Esophagus muscularis mucosa (tissue), 3 donors: Measurements from ENCODE around the gene MICAL3.

Experiments
- CTCF ChIP-seq, 3 experiments: fragments of 200-600 bp in 2 of 3; fragments of 450-650 bp in 1 of 3; sonication (generic) in 2 of 3; IDR thresholded peaks; one replicate each; pipeline ENCODE4 v1.5.1; 2017 to 2019; ENCODE audit warnings: antibody characterized with exemption in 3 of 3, mild to moderate bottlenecking in 2 of 3, moderate library complexity in 1 of 3
- POLR2AphosphoS5 ChIP-seq, 2 donors: sonication (generic); formaldehyde crosslinking; IDR thresholded peaks; one replicate each; pipeline ENCODE4 v1.6.1; 2017; ENCODE audit warnings: antibody characterized with exemption in 2 of 2

DNA sequence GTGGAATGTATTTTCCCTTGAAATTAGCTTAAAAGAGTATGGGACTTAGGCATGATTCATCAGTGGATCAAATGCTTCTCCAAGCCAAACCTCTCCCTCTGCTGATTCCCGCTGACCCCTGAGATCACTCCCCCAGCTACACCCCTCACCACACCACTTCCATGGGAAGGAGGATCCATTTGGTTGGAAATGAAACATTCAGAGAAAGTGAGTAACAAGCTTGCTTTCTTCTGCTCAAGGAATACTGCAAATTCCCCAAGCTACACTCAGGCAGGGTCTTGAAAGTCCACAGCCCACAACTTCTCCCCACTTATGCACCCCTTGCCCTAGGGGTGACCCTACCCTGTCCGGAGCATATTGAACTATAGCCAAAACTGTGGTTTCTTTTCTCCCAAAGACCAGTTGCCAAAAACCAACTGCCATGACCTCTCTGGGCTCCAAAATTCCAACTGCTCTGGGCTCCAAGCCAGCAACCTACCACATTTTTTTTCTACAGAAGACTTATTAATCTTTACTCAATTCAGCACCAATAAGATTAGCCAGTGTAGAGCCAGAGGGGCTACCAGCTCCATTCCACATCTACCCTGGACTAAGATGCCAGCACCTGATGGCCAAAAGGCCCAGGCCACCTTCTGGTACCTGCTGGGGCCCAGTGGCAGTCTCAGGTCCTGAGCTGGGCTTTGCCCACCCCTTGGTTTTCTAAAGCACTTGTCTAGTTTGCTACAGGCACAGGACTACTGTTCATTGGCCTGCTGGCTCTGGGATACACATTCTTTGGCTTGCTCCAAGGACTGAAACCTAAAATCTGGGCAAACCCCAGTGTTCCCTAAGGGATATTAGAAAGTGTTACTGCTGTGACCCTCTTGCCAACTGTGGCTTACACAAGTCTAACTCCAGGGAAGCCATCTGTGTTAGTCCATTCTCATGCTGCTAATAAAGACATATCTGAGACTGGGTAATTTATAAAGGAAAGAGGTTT is 101.1 kb downstream of the MICAL3 start:
- TF ChIP-seq CTCF (IDR thresholded peaks at IDR 0.05) (no peak), POLR2AphosphoS5 (IDR thresholded peaks at IDR 0.05) (no peak)
